Measurements from ENCODE around the gene RGSL1.

- TF ChIP-seq CTCF (IDR thresholded peaks at IDR 0.05; ENCODE audit: insufficient read depth, low read length, poor library complexity, severe bottlenecking), result no peak
- TF ChIP-seq EZH2phosphoT487 (conservative IDR thresholded peaks at IDR 0.05; ENCODE audit: low read length), result no peak
Measured at GRCh38 chr1:182495693-182496092, 45.7 kb downstream of the RGSL1 start.
